HG02852 (cell line): ENCODE data around the gene RAD51AP1.

ENCODE experiments used
- ATAC-seq: cut with Tn5 transposase; IDR thresholded peaks from one replicate; pipeline ENCODE4 v1.9.1; 2021; ENCODE audit warnings: mild to moderate bottlenecking, moderate library complexity; ENCODE audit not compliant: unreplicated experiment

RAD51AP1 gene

GRCh38 chr12:4545195-4545594, 6.5 kb downstream of the RAD51AP1 start:
- ATAC-seq, result no peak

DNA sequence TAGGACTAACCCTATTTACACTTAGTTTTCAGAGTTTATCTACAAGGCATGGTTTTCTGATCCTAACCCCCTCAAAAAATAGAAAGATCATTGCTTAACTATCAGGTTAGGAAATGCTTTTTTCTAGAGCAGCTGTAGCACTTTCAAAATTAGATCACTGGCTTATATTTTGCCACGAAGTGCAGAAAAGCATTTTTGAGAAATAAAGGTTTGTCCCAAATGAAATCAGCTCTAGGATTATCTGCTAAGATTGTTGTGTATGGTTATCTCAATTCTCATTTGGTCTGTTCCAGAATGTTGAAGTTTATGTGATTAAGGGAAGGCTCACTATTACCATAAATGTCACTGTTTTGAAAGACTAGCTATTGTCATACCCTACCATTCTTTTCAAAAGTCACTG, 13.5 kb downstream of the RAD51AP1 start:
- ATAC-seq, result no peak

DNA sequence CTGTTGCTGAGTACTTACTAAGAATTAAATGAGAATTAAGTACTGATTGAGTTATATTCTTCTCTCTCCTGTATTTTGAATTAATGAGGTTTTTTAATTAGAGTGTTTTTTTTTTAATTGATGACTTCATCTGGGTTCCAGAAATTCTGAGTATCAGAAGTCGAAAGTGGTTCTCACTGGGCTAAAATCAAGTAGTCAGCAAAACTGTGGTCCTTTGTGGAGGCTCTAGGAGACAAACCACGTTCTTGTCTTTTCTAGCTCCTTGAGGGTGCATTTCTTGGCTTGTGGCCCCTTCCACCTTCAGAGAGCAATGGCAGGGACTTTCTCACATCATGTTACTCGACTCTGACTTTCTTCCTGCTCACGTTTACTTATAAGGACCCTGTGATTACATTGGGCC, 15.3 kb downstream of the RAD51AP1 start:
- no peak for ATAC-seq

DNA sequence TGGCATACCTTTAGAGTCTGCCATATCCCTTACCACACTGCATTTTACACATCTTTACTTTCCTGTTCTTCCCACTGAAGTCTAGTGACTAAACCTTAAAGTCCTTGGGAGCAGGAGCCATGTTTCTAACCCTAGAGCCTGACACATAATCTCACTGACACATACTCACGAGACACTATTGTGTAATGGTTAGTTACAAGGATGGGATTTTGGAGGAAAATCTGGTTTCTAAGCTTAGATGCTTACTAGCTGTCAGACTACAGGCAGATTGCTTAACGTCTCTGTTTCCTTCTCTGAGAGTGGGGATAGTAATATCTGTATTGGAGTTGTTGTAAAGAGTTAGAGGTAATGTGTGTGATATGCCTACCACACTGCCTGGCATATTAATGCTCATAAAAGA, 17.1 kb downstream of the RAD51AP1 start:
- no peak for ATAC-seq

DNA sequence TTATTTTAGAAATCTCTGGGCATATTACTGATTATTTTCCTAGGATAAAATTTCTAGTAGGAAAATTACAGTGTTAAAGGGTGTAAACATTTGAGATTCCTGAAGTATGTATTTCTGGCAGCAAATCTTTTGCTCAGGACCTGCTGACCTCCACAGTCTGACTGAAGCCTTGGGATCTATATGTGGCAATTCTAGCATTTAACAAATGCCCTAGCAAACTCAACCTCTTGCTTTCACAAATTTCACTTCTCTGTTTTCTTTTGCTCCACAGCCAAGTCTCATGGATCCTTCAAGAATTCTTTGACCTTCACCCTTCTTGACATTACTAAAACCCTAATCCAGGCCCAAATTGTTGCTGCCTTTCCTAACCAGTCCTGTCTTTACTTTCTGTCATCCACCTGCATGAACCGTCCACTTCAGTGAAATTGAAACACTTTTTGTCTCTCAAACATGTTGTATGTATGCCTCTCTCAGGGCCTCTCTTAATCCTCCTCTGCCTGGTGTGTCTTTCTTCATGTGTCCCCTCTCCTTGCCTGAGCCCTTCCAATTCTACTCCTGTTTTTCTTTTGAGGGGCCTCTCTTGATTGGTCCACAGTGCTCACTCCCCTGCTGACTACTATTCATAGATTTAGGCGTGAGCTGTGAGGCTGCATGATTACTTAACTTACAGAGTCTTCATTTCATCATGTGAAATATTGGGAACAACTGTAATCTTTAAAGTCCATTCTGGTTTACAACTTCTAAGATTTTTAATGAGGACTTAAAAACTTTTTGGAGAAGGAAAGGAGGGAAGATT, 18.2 kb downstream of the RAD51AP1 start:
- no peak for ATAC-seq

- ATAC-seq, result no peak
Observed at GRCh38 chr12:4557586-4557985, 18.9 kb downstream of the RAD51AP1 start.

- no peak for ATAC-seq
Observed at GRCh38 chr12:4558171-4558570, 19.5 kb downstream of the RAD51AP1 start.

GRCh38 chr12:4562034-4562657, 23.5 kb downstream of the RAD51AP1 start, which contains the start of gene DYRK4:
Gene DYRK4 (plus strand): TSS chr12:4562208. CDS start chr12:4562246, 38 bp downstream.
- ATAC-seq, result no peak

- no peak for ATAC-seq
Observed at GRCh38 chr12:4563336-4563735, 24.6 kb downstream of the RAD51AP1 start.

DNA sequence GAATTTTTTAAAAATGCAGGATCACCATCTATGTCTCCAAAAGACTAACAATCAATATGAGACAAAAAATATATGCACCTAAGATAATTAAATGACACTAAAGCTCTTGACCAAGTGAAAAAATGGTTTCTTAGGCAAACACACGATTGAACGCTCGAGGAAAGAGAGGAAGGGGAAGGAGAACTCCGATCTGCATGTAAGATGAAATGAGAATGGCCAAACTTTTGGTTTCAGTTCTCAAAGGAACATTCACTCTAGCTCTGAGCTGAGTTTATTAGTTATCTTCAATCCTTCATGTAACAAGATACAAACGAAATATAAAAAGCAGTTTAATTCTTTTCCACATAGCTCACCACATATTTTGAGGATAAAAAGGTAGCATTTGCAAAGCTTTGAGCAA, 26.1 kb downstream of the RAD51AP1 start:
- no peak for ATAC-seq

DNA sequence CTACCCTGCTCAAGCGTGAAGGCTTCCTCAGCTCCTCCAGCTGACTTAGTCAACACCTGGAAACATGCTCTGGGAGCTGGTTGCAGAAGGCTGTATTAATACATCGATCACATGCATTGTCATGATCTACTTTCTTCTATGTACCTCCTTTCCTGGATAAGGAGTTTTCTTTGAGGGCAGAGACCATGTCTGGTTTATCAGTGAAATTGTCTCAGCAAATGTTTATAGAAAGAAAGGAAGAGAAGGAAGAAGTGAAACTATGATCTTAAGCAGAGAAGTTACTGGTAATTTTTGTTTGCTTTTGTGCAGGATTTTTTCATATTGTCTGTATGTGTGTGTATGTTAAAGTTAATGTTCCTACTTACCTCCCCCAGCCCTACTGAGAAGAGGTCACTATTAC, 27.8 kb downstream of the RAD51AP1 start:
- no peak for ATAC-seq

GRCh38 chr12:4567073-4567881, 28.6 kb downstream of the RAD51AP1 start:
- no peak for ATAC-seq

- ATAC-seq, result no peak
Observed at GRCh38 chr12:4569261-4569660, 30.6 kb downstream of the RAD51AP1 start.

- no peak for ATAC-seq
Observed at GRCh38 chr12:4572680-4573079, 34.0 kb downstream of the RAD51AP1 start.

DNA sequence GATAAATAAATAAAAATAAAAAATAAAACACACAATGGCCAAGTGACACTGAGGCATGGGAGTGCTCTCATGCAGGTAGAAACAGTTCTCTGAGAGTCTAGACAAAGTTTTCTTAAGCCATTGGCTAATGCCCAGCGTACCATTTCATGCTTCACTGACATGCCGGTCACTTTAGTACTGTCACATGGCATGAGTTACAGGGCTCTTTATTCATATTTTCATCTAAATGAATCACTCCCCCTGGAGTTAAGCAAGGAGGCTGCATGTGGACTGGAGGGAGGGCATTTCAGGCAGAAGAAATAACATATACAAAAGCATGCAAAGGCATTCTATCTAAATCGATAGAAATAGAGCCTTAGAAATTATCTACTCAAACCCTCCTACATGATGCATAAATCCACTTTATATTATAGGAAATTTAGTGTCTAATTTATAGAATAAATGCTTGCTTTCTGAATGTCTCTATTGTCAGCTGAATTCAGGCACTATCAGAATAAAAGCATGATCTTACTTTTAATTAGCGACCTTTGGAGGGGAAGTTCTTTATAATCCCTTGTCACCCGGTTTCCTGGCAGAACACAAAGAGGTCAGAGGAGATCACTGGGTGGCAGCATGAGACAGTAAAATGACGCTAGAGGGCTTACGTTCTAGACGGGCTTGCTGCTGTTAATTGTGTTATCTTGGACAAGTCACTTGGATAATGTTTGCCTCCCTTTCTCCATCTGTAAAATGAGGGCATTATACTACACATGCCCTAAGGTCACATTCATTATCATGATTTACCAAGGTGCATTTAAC, 40.8 kb downstream of the RAD51AP1 start:
- ATAC-seq, result no peak

GRCh38 chr12:4580281-4580688, 41.6 kb downstream of the RAD51AP1 start:
- no peak for ATAC-seq

DNA sequence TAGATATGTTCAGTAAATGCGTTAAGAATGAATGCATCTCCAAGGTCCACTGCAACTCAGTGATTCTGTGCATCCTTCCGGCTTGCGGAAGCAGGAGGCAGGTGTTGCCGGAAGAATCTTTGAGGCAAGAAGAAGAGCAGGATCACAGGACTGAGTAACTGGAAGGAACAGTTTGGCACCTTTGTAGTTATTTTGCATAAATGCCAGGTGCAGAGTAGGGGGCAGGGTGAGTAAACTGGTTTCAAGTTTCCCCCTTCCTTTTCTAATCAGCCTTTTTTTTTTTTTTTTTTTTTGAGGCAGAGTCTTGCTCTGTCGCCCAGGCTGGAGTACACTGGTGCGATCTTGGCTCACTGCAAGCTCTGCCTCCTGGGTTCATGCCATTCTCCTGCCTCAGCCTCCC, 45.6 kb downstream of the RAD51AP1 start:
- no peak for ATAC-seq

DNA sequence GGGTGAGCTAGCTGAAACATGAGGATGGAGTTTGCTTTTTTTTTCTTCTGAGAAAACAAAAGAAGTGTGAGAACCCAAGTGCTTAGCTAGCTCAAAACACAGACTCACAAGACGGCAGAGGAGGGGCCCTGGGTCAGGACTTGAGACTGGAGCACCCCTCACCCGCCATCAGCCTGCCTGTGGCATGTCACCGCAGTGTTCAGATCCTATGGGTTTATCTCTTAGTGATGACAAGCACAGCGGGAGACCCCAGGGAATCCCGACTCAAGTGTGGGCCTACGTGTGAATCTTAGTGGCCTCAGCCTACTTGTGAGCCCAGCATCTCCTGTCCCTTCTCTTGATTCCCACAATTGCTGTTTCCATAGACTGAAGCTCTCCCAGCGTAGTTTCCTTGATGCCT, 46.2 kb downstream of the RAD51AP1 start:
- ATAC-seq, result no peak

- no peak for ATAC-seq
Observed at GRCh38 chr12:4586500-4586899, 47.8 kb downstream of the RAD51AP1 start.

DNA sequence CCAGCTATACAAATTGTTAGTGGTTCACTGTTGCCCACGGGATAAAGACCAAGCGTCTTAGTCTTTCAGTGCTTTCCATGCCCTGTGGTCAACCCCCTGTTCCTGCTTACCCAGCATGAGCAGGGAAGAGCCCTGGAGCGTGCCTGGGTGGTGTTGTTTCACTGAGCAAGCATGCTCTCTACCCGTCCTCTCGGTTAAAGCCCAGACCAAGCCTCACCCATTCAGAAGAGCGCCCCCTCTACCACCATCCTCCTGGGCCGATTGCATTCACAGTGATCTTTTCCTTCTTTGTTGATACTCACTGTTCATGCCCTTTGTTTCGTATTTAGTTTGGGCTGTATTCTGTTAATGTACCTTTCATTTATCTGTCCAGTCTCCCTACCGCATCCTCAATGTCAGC, 48.4 kb downstream of the RAD51AP1 start:
- no peak for ATAC-seq

DNA sequence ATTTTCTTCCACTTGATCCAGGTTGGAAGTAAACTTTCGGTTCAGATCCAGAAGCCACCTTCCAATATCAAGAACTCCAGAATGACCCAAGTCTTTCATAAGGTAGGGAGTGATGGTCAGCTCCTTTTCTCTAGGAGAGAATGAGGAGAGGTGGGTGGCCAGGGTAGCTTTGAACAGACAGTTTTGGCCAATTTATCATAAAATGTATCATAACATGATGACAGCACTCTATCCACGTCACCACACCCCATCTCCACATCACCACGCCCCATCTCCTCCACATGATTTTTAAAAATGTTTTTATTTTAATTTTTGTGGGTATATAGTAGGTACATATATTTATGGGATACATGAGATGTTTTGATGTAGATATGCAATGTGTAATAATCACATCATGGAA, 50.2 kb downstream of the RAD51AP1 start:
- ATAC-seq, result no peak
